ENCODE results near the gene CASK.

The CASK gene

DNA sequence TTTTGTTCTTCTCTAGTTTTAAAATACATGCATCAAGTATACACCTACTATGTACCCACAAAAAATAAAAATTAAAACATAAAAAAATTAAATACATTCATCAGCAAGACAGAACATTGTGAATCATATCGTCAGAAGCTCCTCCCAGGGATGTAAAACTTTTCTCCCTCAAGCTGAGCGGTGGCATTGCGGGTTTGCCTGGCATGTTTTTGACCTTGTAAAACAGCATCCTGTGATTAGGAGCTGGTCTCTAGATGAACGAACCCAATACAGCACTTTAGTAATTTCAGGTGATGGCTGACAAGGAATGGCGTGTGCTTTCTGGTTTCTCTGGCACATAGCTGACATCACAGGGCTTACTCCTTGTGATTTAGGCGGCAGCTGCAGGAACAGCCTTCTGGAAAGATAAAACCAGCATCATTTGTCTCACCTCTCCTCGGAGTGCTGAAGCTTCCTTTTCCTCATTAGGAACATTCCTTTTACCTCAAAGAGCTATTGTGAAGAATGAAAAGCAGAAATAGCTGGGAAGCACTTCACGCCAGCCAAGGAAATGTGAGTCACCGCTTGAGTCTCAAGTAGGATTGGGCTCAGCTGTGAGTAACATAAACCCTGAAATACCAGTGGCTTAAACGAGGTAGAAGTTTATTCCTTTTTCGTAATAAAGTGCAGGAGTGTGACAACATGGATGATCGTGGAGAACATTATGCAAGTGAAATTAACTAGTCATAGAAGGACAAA is 431.9 kb downstream of the CASK start:
- DNase-seq = no peak

DNA sequence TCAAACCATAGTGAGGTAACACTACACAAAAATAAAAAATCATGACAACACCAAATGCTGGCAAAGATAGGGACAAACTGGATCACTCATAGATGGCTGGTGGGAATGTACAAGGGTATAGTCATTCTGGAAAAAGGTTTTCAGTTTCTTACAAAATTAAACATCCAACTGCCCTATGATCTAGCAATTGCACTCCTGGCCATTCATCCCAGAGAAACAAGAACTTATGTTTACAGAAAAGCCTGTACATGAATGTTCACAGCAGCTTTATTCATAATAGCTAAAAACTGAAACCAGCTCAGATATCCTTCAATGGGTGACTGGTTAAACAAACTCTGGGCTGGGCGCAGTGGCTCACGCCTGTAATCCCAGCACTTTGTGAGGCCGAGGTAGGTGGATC is 432.9 kb downstream of the CASK start:
- no peak for DNase-seq

DNA sequence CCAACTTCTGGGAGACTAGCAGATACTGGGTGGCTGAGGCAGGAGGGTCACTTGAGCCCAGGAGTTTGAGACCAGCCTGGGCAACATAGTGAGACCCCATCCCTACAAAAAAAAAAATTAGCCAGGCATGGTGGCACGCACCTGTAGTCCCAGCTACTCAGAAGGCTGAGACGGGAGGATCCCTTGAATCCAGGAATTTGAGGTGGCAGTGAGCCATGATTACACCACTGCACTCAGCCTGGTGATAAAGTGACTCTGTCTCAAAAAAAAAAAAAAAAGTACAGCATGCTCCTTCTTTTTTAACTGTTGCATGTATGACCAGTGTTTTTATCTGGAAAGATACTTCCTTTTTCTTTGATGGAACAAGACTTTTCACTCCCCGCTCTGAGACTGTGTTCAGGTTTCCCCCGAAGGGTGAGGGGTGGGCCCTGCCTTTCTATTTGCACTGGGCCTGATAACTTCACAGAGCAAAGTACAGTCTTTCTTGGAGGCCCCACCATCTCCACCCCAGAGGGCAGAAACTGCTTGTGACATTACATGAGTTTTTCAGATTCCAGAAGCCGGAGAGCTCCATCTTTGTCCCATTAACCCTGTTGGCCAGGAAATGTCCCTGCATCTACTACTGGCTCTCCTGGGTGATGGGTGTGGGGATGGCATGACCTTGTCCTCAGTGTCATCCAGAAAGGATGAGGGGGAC is 441.1 kb downstream of the CASK start:
- DNase-seq = no peak

DNA sequence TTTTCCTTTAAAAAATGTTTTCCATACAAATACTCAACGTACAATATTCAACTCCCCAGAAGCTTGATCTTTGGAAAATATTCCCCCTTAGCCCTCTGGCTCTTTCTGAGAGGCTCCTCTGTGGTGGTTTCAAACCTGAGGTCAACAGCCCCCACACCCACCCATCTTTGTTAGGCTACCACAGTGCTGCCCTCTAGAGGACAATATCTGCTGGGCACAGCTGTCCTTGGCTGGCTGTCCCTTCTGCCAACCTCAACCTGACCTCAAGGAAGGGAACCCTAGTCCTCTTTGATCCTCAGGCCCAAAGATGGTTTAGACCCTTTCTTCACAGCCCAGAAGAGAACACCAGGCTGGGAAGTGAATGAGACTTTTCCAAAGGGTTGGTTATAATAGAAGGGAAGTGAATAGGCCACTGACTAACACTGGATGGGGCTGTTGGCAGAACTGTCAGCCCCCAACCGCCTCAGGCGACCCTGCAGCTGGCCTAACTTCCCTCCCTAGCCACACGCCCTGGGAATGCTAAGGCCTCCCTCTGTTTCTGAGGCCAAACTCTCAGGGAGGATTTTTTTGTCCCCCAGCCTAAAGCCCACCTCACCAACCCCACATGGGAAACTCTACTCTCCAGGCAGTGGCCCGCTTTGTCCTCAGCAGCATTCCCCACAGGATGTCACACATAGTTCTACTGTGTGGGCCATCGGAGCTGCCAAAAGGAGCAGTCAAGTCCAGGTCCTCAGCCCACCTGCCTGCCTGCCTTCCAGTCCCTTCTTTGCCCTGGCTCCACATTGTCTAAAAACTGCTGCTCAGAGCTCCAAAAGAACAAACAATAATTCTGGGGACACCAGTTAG is 441.9 kb downstream of the CASK start:
- no peak for DNase-seq

GRCh38 chrX:41480508-41481260 is 442.7 kb downstream of the CASK start:
- DNase-seq = no peak

GRCh38 chrX:41478381-41478911 is 444.9 kb downstream of the CASK start:
- no peak for DNase-seq

DNA sequence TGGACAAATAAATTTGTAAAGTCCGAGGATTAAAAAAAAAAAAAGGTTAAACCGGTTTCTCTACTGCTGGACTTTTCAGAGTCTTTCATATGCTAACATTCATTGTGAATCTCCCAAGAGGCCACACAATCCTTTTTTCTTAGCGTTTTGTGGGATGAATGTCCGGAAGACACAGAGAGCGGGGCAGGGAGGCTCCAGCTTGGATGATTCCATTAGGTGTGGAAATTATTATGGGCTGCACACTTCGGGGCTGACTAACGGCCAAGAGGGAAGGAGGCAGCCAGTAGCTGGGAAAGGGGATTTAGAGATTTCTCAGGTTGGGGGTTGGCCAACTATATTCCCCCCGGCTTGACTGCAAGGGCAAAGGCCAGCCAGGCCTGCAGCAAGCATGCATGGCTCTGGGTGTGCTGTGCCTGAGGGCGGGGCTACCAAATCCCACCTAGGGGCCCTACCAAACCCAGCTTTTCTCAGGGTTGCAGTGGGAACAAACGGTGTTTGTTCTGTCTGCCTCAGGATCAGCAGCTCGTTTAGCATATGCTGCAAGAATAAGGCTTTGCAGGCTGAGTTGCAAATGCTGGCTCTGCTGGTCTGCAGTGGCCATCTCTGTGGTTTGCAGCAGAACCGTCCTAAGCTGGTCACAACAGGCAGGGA is 447.6 kb downstream of the CASK start:
- DNase-seq = no peak

DNA sequence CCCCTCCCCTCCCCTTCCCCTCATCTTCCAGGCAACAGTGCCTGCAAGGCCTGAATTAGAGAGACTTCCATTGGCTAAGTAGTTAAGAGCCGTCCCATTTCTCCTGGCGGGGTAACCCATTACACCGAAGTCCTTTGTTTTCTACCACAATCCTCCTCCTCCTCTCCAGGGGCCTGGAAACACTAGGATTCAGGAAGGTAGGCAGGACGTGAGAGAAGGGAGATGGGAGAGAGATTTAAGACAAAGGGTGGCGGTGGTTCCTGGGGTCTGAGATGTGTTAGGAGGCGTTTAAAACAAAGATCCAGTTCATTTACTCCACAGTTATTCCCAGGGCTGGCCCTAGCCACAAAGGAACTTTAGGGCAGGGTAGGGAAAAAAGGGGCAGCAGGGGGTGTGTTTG is 448.2 kb downstream of the CASK start:
- no peak for DNase-seq

DNA sequence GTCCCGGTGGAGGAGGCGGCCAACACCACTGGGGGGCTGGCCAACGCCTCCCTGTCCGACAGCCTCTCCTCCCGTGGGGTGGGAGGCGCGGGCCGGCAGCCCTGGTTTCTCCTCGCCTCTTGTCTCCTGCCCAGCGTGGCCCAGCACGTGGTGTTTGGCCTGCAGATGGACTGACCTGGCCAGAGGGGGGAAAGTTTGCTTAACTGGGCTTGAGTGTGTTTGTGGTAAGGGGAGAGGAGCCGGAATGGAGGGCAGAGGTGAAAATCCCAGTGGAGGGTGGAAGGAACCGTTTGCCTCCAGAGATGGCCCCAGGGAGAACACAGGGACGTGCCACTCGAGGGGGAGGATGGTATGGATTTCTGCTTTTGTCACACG is 448.6 kb downstream of the CASK start:
- no peak for DNase-seq

GRCh38 chrX:41473936-41474725 is 449.2 kb downstream of the CASK start:
- no peak for DNase-seq

DNA sequence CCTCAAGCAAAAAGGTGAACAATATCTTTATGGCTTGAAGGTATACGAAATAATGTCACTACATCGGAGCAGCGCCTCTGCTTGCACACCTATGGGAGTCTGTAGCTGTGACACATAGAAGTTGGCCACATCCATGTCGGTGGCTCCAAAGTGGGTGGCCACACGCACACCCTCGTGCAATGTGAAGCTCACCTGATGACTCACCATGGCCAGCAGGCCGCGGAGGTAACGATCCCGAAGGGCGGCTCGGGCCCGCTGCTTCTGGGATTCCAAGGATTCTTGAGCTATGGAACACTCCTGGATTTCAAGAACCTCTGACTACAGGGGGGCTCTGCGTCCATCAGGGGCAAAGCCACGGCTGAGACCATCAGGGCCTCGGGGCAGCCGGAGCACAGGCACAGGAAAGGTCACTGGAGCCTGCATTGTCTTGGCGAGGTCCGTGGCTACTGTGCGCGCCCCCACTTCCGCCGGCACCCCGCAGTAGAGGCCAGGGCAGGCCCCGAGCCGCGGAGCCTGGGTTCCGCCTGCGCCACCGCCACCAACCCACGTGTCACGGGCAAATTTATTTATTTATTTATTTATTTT is 451.0 kb downstream of the CASK start:
- no peak for DNase-seq

- no peak for DNase-seq
Observed at GRCh38 chrX:41471786-41472185, 451.6 kb downstream of the CASK start.

DNA sequence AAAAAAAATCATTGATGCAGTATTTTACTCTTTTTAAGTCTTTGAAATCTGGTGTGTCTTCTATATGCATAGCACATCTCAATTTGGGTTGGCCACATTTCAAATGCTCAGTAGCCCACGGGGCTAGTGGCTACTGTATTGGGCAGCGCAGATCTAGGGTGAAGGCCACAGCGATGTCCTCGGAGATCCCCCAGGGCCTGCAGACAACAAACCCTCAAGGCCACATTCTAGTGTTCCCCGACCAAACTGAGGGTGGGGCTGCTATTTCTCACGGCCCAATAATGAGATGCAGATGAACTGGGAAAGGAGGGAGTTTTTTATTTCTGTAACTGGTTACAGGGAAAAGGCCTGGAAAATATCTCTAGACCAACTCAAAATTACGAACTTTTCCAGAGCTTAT is 452.6 kb downstream of the CASK start:
- DNase-seq = no peak

DNA sequence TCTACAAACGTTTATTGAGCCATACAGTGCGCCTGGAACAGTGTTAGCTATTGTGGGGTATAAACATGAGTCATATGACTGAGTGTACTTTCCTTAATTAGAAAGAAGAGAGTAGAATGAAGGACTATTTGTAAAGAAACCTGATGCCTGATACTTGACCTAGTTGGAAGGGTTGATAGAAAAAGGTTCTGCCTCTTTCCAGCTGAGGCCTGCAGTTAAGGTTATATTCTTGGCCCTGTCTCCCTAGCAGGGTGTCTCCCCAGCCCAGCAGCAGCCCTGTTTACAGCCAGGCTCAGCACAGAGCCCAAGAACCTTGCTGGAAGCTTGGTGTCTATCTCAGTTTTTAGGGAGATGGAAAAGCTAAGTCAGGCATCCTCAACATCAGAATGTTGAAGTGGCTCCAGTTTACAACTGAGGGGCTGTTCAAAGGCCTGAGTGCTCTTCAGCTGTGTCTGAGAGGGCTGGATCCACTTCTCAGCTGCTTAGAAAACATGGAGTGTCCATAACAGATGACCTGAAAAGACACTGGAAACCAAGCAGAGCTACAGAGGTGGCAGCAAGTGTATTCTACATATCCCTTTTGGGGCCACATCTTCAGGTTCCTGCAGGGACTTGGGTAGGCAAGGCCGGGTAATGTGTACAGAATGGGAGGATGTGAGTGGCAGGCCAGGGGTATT is 454.6 kb downstream of the CASK start:
- no peak for DNase-seq
